HepG2 (cell line): ENCODE results near the gene MRRF.

Experiments used
- CCAR2 ChIP-seq: fragments of 200-400 bp; formaldehyde crosslinking; optimal IDR thresholded peaks from 2 replicates; pipeline ENCODE3; 2018; ENCODE audit warnings: low read depth, mild to moderate bottlenecking, low read length, moderate library complexity
- FOXK1 ChIP-seq: sonication (generic); formaldehyde crosslinking; IDR thresholded peaks from 2 replicates; pipeline ENCODE4 v1.4.0; 2020; ENCODE audit warnings: low read depth, missing genetic modification reagents, borderline replicate concordance
- GLI4 ChIP-seq: sonication (generic); formaldehyde crosslinking; IDR thresholded peaks from 2 replicates; pipeline ENCODE4 v1.5.1; 2020; ENCODE audit warnings: missing genetic modification reagents, mild to moderate bottlenecking, moderate library complexity, borderline replicate concordance
- IRX3 ChIP-seq: sonication (generic); formaldehyde crosslinking; IDR thresholded peaks from 2 replicates; pipeline ENCODE4 v1.8.1; 2023; ENCODE audit warnings: mild to moderate bottlenecking, low read depth, missing genetic modification reagents, borderline replicate concordance
- POLR2A ChIP-seq, 2 experiments: IDR thresholded peaks; 2 replicates each; pipeline ENCODE4 v1.6.1; 2011; ENCODE audit warnings: low read depth in 2 of 2, low read length in 2 of 2, mild to moderate bottlenecking in 1 of 2, moderate library complexity in 1 of 2; ENCODE audit not compliant: insufficient read depth in 1 of 2
- SETDB1 ChIP-seq: sonication (generic); formaldehyde crosslinking; IDR thresholded peaks from 2 replicates; pipeline ENCODE4 v1.5.1; 2020; ENCODE audit warnings: missing genetic modification reagents, mild to moderate bottlenecking, borderline replicate concordance
- TAF1 ChIP-seq: sonication (generic); formaldehyde crosslinking; IDR thresholded peaks from 2 replicates; pipeline ENCODE4 v1.4.0; 2020; ENCODE audit warnings: missing genetic modification reagents
- ZNF510 ChIP-seq: sonication (generic); formaldehyde crosslinking; IDR thresholded peaks from 2 replicates; pipeline ENCODE4 v1.4.0; 2020; ENCODE audit warnings: low read depth, mild to moderate bottlenecking, missing genetic modification reagents
- ZNF616 ChIP-seq: sonication (generic); formaldehyde crosslinking; IDR thresholded peaks from 2 replicates; pipeline ENCODE4 v1.5.0; 2020; ENCODE audit warnings: low read depth, mild to moderate bottlenecking, missing genetic modification reagents
- TF ChIP-seq, protein P1 (sequence below): IDR thresholded peaks from 2 replicates; pipeline ENCODE4 v1.6.1; 2012; ENCODE audit warnings: low read length, improper control_type of control experiment
- TF ChIP-seq, protein P2 (sequence below): sonication (generic); formaldehyde crosslinking; IDR thresholded peaks from 2 replicates; pipeline ENCODE4 v1.4.0; 2020; ENCODE audit warnings: mild to moderate bottlenecking, missing genetic modification reagents

DNA sequence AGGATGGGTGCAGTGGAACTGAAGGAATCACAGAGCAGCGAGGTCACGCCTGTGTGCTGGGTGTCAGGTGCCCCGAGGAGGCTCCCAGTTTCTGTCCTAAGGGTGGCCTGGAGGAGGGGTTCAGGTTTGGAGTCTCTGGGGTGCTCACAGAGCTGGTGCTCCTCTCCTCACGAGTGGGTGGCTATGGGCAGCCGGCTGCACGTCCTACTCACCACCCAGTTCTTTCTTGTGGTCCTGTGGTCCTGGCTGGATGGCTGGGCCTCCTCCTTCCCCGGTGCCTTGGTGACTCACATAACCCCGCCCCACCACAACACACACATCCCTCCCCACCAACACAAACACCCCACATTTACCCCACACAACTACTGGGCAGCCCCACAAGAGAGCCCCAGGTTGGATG, 96.2 kb downstream of the MRRF start:
- TF ChIP-seq POLR2A (IDR thresholded peaks at IDR 0.05; ENCODE audit: insufficient read depth in 1 of 2, low read depth in 2 of 2, low read length in 2 of 2), result no peak
- TF ChIP-seq TAF1 (CRISPR knock-in tag), result no peak
- no peak for TF ChIP-seq ZNF616 (CRISPR knock-in tag)
- TF ChIP-seq IRX3, result no peak
- TF ChIP-seq, protein P1, sequence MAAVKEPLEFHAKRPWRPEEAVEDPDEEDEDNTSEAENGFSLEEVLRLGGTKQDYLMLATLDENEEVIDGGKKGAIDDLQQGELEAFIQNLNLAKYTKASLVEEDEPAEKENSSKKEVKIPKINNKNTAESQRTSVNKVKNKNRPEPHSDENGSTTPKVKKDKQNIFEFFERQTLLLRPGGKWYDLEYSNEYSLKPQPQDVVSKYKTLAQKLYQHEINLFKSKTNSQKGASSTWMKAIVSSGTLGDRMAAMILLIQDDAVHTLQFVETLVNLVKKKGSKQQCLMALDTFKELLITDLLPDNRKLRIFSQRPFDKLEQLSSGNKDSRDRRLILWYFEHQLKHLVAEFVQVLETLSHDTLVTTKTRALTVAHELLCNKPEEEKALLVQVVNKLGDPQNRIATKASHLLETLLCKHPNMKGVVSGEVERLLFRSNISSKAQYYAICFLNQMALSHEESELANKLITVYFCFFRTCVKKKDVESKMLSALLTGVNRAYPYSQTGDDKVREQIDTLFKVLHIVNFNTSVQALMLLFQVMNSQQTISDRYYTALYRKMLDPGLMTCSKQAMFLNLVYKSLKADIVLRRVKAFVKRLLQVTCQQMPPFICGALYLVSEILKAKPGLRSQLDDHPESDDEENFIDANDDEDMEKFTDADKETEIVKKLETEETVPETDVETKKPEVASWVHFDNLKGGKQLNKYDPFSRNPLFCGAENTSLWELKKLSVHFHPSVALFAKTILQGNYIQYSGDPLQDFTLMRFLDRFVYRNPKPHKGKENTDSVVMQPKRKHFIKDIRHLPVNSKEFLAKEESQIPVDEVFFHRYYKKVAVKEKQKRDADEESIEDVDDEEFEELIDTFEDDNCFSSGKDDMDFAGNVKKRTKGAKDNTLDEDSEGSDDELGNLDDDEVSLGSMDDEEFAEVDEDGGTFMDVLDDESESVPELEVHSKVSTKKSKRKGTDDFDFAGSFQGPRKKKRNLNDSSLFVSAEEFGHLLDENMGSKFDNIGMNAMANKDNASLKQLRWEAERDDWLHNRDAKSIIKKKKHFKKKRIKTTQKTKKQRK, result no peak
- TF ChIP-seq, protein P2, sequence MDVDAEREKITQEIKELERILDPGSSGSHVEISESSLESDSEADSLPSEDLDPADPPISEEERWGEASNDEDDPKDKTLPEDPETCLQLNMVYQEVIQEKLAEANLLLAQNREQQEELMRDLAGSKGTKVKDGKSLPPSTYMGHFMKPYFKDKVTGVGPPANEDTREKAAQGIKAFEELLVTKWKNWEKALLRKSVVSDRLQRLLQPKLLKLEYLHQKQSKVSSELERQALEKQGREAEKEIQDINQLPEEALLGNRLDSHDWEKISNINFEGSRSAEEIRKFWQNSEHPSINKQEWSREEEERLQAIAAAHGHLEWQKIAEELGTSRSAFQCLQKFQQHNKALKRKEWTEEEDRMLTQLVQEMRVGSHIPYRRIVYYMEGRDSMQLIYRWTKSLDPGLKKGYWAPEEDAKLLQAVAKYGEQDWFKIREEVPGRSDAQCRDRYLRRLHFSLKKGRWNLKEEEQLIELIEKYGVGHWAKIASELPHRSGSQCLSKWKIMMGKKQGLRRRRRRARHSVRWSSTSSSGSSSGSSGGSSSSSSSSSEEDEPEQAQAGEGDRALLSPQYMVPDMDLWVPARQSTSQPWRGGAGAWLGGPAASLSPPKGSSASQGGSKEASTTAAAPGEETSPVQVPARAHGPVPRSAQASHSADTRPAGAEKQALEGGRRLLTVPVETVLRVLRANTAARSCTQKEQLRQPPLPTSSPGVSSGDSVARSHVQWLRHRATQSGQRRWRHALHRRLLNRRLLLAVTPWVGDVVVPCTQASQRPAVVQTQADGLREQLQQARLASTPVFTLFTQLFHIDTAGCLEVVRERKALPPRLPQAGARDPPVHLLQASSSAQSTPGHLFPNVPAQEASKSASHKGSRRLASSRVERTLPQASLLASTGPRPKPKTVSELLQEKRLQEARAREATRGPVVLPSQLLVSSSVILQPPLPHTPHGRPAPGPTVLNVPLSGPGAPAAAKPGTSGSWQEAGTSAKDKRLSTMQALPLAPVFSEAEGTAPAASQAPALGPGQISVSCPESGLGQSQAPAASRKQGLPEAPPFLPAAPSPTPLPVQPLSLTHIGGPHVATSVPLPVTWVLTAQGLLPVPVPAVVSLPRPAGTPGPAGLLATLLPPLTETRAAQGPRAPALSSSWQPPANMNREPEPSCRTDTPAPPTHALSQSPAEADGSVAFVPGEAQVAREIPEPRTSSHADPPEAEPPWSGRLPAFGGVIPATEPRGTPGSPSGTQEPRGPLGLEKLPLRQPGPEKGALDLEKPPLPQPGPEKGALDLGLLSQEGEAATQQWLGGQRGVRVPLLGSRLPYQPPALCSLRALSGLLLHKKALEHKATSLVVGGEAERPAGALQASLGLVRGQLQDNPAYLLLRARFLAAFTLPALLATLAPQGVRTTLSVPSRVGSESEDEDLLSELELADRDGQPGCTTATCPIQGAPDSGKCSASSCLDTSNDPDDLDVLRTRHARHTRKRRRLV, result no peak
- no peak for TF ChIP-seq SETDB1 (CRISPR knock-in tag)
- TF ChIP-seq ZNF510 (CRISPR knock-in tag), result no peak
- TF ChIP-seq CCAR2, result no peak
- no peak for TF ChIP-seq GLI4 (CRISPR knock-in tag)
- TF ChIP-seq FOXK1 (CRISPR knock-in tag), result no peak
